BE2C (cell line): ENCODE results near the gene TERC.

Source experiments
- DNase-seq: peaks from one replicate; pipeline ENCODE4 v3.0.0-alpha.2; 2020
- H3K27me3 ChIP-seq: fragments of 250-450 bp; sonication (Bioruptor Pico); 2 replicates; pipeline ENCODE4 v1.5.1; 2020; ENCODE audit warnings: mild to moderate bottlenecking
- H3K36me3 ChIP-seq: fragments of 250-450 bp; sonication (Bioruptor Pico); 2 replicates; pipeline ENCODE4 v1.5.1; 2020; ENCODE audit warnings: mild to moderate bottlenecking
- H3K4me1 ChIP-seq: fragments of 250-450 bp; sonication (Bioruptor Pico); 2 replicates; pipeline ENCODE4 v1.5.1; 2020
- H3K4me3 ChIP-seq: 2 replicates; pipeline ENCODE4 v1.5.1; 2011; ENCODE audit warnings: low read depth, low read length
- H3K9me3 ChIP-seq: fragments of 250-450 bp; sonication (Bioruptor Pico); 2 replicates; pipeline ENCODE4 v1.5.1; 2020
- CTCF ChIP-seq: IDR thresholded peaks from 2 replicates; pipeline ENCODE4 v1.5.1; 2012; ENCODE audit warnings: mild to moderate bottlenecking, low read depth, low read length

Gene TERC

GRCh38 chr3:169809230-169809795 is 44.5 kb upstream of the TERC start:
- Histone ChIP-seq H3K9me3 (no peaks in the 10 kb centered on the region), H3K36me3 (no peaks in the 10 kb centered on the region; the same call in 1 of the 2 replicates), H3K4me1 (no peaks in the 10 kb centered on the region), H3K4me3 (no peak overlapping the region), H3K27me3 (no peaks in the 10 kb centered on the region)
- no peak for TF ChIP-seq CTCF
- no peak for DNase-seq

GRCh38 chr3:169804681-169805080 is 39.8 kb upstream of the TERC start:
- Histone ChIP-seq H3K4me3 (no peak overlapping the region), H3K27me3 (no peaks in the 10 kb centered on the region), H3K9me3 (no peaks in the 10 kb centered on the region), H3K36me3 (peaks cover 32% of the 10 kb centered on the region), H3K4me1 (no peaks in the 10 kb centered on the region)
- no peak for TF ChIP-seq CTCF
- DNase-seq: no peak

- H3K27me3 ChIP-seq: no peaks in the 10 kb centered on the region
- H3K36me3 ChIP-seq: peaks cover 16% of the 10 kb centered on the region
- no peak overlapping the region for H3K4me3 ChIP-seq
- no peaks in the 10 kb centered on the region for H3K9me3 ChIP-seq
- no peak for TF ChIP-seq CTCF
- H3K4me1 ChIP-seq: no peaks in the 10 kb centered on the region
- no peak for DNase-seq
Observed at GRCh38 chr3:169792359-169792758, 27.5 kb upstream of the TERC start.

DNA sequence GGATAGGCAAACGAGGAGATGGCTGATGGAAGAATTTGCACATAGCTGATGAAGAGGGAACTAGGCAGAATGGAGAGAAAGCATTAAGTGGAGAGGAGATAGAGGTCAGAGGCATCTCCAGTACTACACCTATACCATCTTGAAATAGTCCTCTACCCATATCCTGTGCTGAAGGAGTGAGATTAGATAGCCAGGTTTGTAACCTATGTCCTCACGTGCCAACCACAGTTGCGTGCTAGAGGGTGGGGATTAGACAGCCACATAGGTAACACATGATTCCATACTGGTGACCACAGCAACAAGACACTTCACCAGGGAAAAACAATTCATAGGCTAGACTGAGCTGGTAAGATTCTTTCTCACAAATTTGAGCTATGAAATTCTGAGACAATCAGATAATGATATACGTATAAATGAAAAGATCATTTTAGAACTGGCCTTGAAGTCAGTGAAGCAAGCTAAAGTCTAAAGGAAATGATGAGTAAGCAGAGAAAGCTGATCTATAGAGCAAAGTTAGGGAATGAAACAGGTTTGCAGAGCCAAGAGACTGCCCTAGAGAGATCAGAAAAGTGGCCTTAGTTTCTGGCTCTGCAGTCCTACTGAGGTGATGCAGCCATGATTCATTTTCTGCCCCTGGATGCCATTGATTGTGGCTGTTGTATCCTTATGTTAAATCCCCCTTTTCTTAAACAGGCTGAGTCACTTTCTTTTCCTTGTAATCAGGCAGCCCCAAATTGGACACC is 26.0 kb upstream of the TERC start:
- peaks cover 27% of the 10 kb centered on the region for H3K36me3 ChIP-seq
- no peaks in the 10 kb centered on the region for H3K27me3 ChIP-seq
- no peak for DNase-seq
- no peak overlapping the region for H3K4me3 ChIP-seq
- no peaks in the 10 kb centered on the region for H3K4me1 ChIP-seq
- no peak for TF ChIP-seq CTCF
- H3K9me3 ChIP-seq: no peaks in the 10 kb centered on the region

DNA sequence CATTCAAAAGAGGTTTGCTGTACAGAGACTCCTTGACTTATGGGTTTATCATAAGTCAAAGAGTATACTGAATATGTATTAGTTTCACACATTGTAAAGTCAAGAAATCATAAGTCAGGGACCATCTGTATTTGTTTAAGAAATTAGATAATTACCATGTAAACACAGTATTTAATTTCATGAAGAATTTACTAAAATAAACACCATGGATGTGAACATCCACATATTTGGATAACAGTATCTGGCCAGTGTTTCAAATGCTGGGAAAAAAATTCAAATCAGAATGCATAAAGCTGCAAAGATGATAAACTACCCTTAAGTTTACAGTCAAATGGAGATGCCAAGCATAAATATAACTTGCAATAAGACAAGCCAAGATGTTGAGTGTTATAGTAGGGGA is 25.4 kb upstream of the TERC start:
- TF ChIP-seq CTCF: no peak
- H3K9me3 ChIP-seq: no peaks in the 10 kb centered on the region
- no peaks in the 10 kb centered on the region for H3K27me3 ChIP-seq
- DNase-seq: no peak
- H3K36me3 ChIP-seq: peaks cover 33% of the 10 kb centered on the region
- no peak overlapping the region for H3K4me3 ChIP-seq
- no peaks in the 10 kb centered on the region for H3K4me1 ChIP-seq

DNA sequence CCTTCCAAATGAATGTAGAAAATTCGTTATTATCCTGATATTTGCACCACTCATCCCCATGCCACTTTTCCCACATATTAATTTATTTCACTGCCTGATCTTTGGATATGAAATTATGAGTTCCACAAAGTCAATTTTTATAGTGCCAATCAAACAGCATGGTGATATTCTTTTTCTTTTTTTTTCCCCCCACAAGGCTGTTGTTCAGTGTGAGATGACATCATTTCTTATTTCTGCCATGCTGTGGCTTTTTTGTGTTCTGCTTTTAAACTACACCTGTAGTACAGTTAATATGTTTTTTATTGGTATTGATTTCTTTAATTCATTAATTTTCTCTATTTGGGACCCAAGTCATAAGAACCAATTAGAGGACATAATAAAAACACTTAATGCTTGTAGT is 22.9 kb upstream of the TERC start:
- Histone ChIP-seq H3K9me3 (no peaks in the 10 kb centered on the region), H3K4me1 (no peaks in the 10 kb centered on the region), H3K27me3 (no peaks in the 10 kb centered on the region), H3K4me3 (no peak overlapping the region), H3K36me3 (peaks cover 55% of the 10 kb centered on the region)
- TF ChIP-seq CTCF: no peak
- DNase-seq: no peak
